ENCODE measurements around the gene ZNF557. TPM values are rescaled to one million over a fixed set of nuclear protein-coding genes. Genes with fewer than 3 reads are reported as not detected.
A peak's percentile ranks its signal among the peaks of the same experiment; 100 is the strongest.

The ZNF557 gene
- total RNA-seq, 3 donors from 2014 or later, result 7.2 to 18.3 (median 12.8) TPM

DNA sequence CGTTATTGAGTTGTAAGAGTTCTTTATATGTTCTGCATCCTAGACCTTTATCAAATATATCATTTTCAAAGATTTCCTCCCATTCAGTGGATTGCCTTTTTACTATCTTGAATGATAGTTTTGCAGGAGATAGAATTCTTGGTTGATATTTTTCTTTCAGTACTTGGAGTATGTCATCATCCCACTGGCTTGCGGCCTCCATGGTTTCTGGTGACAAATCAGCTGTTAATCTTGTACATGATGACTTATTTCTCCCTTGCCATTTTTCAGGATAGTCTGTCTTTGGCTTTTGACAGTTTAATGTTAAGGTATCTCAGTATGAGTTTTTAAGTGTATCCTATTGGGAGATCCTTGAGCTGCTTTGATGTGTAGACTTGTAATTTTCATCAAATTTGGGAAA lies 8.5 kb downstream of the ZNF557 start:
- H3K9me3 ChIP-seq, result peaks cover 81 to 84% of the 10 kb centered on the region in 2 donors
- no peaks in the 10 kb centered on the region for H3K27me3 ChIP-seq
- intact Hi-C loops (cut with DNase I; ENCODE audit: low total_unique reads), result no loop called here
- no peak overlapping the region for H3K27ac ChIP-seq
- H3K4me3 ChIP-seq, result no peak overlapping the region
- no peak for TF ChIP-seq POLR2AphosphoS5 (IDR thresholded peaks at IDR 0.05)
- no peak for TF ChIP-seq POLR2A (IDR thresholded peaks at IDR 0.05)
- TF ChIP-seq, protein P1, sequence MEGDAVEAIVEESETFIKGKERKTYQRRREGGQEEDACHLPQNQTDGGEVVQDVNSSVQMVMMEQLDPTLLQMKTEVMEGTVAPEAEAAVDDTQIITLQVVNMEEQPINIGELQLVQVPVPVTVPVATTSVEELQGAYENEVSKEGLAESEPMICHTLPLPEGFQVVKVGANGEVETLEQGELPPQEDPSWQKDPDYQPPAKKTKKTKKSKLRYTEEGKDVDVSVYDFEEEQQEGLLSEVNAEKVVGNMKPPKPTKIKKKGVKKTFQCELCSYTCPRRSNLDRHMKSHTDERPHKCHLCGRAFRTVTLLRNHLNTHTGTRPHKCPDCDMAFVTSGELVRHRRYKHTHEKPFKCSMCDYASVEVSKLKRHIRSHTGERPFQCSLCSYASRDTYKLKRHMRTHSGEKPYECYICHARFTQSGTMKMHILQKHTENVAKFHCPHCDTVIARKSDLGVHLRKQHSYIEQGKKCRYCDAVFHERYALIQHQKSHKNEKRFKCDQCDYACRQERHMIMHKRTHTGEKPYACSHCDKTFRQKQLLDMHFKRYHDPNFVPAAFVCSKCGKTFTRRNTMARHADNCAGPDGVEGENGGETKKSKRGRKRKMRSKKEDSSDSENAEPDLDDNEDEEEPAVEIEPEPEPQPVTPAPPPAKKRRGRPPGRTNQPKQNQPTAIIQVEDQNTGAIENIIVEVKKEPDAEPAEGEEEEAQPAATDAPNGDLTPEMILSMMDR (IDR thresholded peaks at IDR 0.05), result no peak
- no peak for DNase-seq (ENCODE audit: low spot score in 2 of 2)
- no peaks in the 10 kb centered on the region for H3K4me1 ChIP-seq
- H3K36me3 ChIP-seq, result peaks cover 73% of the 10 kb centered on the region

DNA sequence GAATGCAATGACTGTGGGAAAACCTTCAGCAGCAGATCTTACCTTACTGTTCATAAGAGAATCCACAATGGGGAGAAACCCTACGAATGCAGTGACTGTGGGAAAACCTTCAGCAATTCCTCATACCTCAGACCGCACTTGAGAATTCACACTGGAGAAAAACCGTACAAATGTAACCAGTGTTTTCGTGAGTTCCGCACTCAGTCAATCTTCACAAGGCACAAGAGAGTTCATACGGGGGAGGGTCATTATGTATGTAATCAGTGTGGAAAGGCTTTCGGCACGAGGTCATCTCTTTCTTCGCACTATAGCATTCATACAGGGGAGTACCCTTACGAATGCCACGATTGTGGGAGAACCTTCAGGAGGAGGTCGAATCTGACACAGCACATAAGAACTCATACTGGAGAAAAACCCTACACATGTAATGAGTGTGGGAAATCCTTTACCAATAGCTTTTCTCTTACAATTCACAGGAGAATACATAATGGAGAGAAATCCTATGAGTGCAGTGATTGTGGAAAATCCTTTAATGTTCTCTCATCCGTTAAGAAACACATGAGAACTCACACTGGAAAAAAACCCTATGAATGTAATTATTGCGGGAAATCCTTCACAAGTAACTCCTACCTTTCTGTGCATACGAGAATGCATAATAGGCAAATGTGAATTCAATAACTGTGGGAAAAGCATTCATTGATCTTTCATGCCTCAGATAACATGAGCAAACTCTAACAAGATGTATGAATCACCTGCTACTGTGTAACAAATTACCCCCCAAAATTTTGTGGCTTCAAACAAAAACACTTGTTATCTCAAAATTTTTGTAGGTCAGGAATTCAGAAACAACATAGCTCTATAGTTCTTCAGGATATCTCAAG lies 13.8 kb downstream of the ZNF557 start:
- peaks cover 47% of the 10 kb centered on the region for H3K36me3 ChIP-seq
- no peak for DNase-seq (ENCODE audit: low spot score in 2 of 2)
- H3K4me1 ChIP-seq, result no peaks in the 10 kb centered on the region
- no peaks in the 10 kb centered on the region for H3K27me3 ChIP-seq
- H3K9me3 ChIP-seq, result peaks cover 97 to 99% of the 10 kb centered on the region in 2 donors
- no peak for TF ChIP-seq POLR2A (IDR thresholded peaks at IDR 0.05)
- TF ChIP-seq, protein P1 (IDR thresholded peaks at IDR 0.05), result no peak
- no peak for TF ChIP-seq POLR2AphosphoS5 (IDR thresholded peaks at IDR 0.05)
- peak overlapping the region in 1 of 3 donors; percentile 26 for H3K4me3 ChIP-seq
- no peak overlapping the region for H3K27ac ChIP-seq
- intact Hi-C loops (cut with DNase I; ENCODE audit: low total_unique reads), result no loop called here

DNA sequence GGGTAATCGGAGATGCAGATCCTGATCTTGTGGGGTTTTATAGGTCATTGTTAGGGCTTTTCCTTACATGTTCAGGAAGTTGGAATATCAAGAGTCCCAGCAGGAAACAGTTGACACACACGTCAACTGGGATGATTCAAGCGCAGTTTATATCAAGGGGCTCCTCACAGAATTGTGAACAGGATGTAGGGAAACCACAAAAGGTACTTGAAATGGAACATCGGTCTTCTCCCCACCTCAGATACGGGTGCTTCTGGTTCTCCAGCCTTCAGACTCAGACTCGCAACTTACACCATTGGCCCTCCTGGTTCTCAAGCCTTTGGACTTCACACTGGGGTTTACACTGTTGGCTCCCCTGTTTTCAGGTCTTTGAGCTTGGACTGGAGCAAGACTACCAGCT lies 19.5 kb downstream of the ZNF557 start:
- Histone ChIP-seq H3K27ac (no peak overlapping the region), H3K36me3 (no peaks in the 10 kb centered on the region), H3K4me1 (no peaks in the 10 kb centered on the region), H3K9me3 (peaks cover 83 to 87% of the 10 kb centered on the region in 2 donors), H3K4me3 (no peak overlapping the region), H3K27me3 (no peaks in the 10 kb centered on the region)
- no peak for TF ChIP-seq POLR2AphosphoS5 (IDR thresholded peaks at IDR 0.05)
- TF ChIP-seq, protein P1 (IDR thresholded peaks at IDR 0.05), result no peak
- TF ChIP-seq POLR2A (IDR thresholded peaks at IDR 0.05), result no peak
- intact Hi-C loops (cut with DNase I; ENCODE audit: low total_unique reads), result loop anchor here (5.0 kb wide), 1 partner anchor 703 kb away; no protein-coding TSS in a partner anchor
- DNase-seq (ENCODE audit: low spot score in 2 of 2), result no peak

DNA sequence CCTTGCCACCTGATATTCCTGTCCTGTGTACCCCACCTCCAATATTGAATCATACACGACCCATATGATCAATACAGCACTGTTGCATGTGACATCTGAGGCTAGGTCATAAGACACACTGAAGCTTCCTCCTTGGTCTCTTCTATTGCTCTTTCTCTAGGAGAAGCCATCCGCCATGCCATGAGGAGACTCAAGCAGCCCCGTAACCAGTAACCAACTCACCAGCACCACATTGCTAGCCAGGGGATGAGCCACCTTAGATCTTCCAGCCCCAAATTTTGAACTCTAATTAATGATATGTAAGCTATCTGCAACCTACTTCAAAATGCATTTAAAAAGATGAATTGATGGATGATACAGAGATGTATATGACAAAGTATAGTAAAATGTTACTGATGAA lies 28.6 kb downstream of the ZNF557 start:
- Histone ChIP-seq H3K36me3 (no peaks in the 10 kb centered on the region), H3K4me1 (peaks cover 0 to 4% of the 10 kb centered on the region in 2 donors), H3K27me3 (no peaks in the 10 kb centered on the region), H3K4me3 (peak overlapping the region in 2 of 3 donors; percentile 69 to 70), H3K9me3 (peaks cover 15 to 23% of the 10 kb centered on the region in 2 donors), H3K27ac (no peak overlapping the region)
- TF ChIP-seq, protein P1 (IDR thresholded peaks at IDR 0.05), result no peak
- TF ChIP-seq POLR2A (IDR thresholded peaks at IDR 0.05) (no peak), POLR2AphosphoS5 (IDR thresholded peaks at IDR 0.05) (no peak)
- intact Hi-C loops (cut with DNase I; ENCODE audit: low total_unique reads), result no loop called here
- DNase-seq (ENCODE audit: low spot score in 2 of 2), result no peak

All from breast epithelium (tissue), 4 donors.